HK-2 (cell line): ENCODE measurements around the gene GPHA2.

ENCODE experiments used
- DNase-seq: peaks from one replicate; pipeline ENCODE4 v3.0.0-alpha.2; 2018; ENCODE audit not compliant: unreplicated experiment

Gene GPHA2

GRCh38 chr11:64910451-64911093, 25.1 kb downstream of the GPHA2 start:
- DNase-seq: no peak

GRCh38 chr11:64909653-64910343, 25.9 kb downstream of the GPHA2 start:
- DNase-seq: no peak

- DNase-seq: no peak
These were observed 26.9 kb downstream of the GPHA2 start for GRCh38 chr11:64908766-64909165.

GRCh38 chr11:64906314-64906635, 29.4 kb downstream of the GPHA2 start:
- no peak for DNase-seq

GRCh38 chr11:64905516-64906313, 30.0 kb downstream of the GPHA2 start:
- DNase-seq: no peak

- no peak for DNase-seq
These were observed 32.3 kb downstream of the GPHA2 start for GRCh38 chr11:64903291-64903833.

- no peak for DNase-seq
These were observed 33.4 kb downstream of the GPHA2 start for GRCh38 chr11:64902102-64902900.

GRCh38 chr11:64900774-64901173, 34.9 kb downstream of the GPHA2 start:
- no peak for DNase-seq

GRCh38 chr11:64900263-64900678, 35.4 kb downstream of the GPHA2 start:
- DNase-seq: peak; percentile 27

- DNase-seq: no peak
These were observed 37.2 kb downstream of the GPHA2 start for GRCh38 chr11:64898541-64898940.

GRCh38 chr11:64898076-64898445, 37.6 kb downstream of the GPHA2 start:
- DNase-seq: no peak

GRCh38 chr11:64897381-64898075, 38.2 kb downstream of the GPHA2 start:
- DNase-seq: no peak

- DNase-seq: no peak
These were observed 39.2 kb downstream of the GPHA2 start for GRCh38 chr11:64896448-64897022.

GRCh38 chr11:64894812-64895452, 40.8 kb downstream of the GPHA2 start:
- DNase-seq: no peak

- DNase-seq: peak; percentile 79
These were observed 41.5 kb downstream of the GPHA2 start for GRCh38 chr11:64894070-64894811.

GRCh38 chr11:64893194-64894069, 42.3 kb downstream of the GPHA2 start:
- DNase-seq: no peak

- DNase-seq: no peak
These were observed 42.9 kb downstream of the GPHA2 start for GRCh38 chr11:64892838-64893193.

- no peak for DNase-seq
These were observed 43.3 kb downstream of the GPHA2 start for GRCh38 chr11:64892411-64892831.

GRCh38 chr11:64891880-64892279, 43.8 kb downstream of the GPHA2 start:
- DNase-seq: no peak
